GM23248 (cell line): Measurements from ENCODE around the gene JDP2.

Experiments
- EZH2 ChIP-seq: fragments of 200-600 bp; sonication (generic); IDR thresholded peaks from 2 replicates; pipeline ENCODE4 v1.6.1; 2018; ENCODE audit warnings: antibody characterized with exemption, mild to moderate bottlenecking; ENCODE audit not compliant: insufficient read depth, poor library complexity, severe bottlenecking
- EZH2phosphoT487 ChIP-seq: fragments of 200-600 bp; sonication (generic); IDR thresholded peaks from 2 replicates; pipeline ENCODE4 v1.6.1; 2018; ENCODE audit warnings: antibody characterized with exemption, moderate library complexity, mild to moderate bottlenecking, low read depth; ENCODE audit not compliant: insufficient read depth

DNA sequence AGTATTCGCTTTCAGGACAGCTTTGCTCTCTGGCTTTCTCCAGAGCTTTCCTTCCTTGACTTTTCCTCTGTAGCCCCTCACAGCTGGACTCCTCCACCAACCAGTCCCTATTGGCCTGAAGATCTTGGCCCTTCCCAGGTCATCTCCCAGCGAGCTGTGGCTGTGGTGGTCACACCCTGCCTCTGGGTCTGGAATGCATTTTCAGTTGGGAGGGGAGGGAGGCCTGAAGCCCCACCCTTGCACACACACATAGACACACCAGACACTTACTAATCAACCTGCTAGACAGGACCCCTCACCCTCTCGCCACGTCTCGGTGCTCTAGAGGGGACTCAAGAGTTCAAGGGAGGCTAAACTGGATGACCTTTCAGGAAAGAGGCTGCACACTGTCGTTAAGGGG is 13.9 kb downstream of the JDP2 start:
- TF ChIP-seq EZH2 (no peak), EZH2phosphoT487 (no peak)
